Activated T-cell treated with anti-CD3 and anti-CD28 coated beads for 24 hours (primary cell): ENCODE measurements around the gene VASN.

Source experiments
- DNase-seq: peaks from one replicate; pipeline ENCODE4 v3.0.0-alpha.2; 2020; ENCODE audit warnings: low read depth

Gene VASN

DNA sequence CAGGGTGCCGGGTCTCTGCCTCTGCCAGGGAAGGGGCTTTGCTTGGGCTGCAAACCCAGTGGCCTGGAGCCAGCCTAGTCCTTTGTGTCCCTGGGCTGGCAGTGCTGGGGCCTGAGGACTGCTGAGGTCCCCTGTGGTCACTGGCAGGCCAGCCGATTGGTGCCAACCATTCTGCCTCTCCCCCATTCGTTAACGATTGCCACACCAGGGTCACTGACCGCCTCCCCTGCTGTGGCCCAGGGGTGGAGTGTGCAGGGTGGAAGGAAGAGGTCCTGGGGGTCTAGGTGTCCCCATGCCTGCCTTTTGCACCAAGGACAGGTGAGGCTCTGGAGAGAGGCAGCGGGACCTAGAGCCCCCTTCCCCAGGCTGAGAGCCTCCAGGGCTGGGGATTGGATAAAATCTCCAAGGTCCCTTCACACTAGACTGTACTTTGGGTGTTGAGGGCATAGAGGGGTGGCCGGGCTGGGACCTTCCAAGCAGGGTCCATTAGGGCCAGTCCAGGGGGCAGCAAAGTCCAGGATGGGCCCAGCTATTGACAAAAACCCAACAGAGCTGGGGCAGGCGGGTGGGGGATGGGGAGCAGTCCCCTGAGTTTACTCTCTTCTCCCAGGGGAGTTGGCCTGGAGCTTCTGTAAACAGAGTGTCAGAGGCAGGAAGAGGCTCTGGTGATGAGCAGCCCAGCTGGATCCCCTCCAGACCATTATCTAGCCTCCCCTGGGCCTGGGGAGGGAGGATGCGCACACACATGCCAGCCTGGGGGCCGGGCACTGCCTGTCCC, 1.1 kb downstream of the VASN start:
- no peak for DNase-seq

- no peak for DNase-seq
These were observed 1.8 kb downstream of the VASN start for GRCh38 chr16:4373356-4373908.

DNA sequence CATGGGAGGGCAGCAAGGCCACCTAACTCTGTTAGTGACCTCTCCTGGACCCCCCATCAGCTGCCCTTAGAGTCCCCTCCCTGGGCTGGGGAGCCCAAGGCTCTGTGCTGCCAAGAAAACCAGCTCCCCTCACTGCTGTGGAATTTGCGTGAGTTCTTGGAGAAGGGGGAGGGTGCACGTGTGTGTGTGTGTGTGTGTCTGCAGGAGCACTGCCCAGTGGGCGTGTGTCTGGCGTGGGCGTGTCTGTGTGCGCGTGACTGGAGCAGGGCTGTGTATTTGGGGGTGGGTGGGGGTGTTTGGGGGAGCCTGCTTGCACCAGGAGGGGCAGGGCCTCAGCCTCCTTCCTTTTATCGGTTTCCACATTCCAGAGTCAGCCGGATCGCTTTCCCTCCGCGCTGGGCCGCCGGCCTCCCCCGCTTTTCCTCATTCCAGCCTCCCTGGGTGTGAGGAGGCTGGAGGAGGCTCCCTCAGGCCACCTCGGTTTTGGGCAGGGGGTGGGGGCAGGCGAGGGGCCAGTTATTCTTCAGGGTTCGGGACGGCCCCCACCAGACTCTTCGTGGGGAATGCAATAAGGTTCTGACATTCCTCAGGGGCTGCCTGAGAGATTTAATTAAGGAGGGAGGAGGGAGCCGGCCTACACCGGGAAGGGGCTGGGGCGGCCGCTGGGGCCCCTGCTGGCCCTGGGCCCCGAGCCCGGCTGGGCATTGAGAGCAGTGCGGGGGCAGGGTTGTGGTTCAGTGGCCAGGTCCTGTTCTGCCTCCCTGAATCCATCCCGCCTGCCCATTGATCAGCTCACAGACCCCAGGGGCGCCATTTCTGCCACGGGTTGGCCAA, 2.5 kb downstream of the VASN start:
- no peak for DNase-seq

DNA sequence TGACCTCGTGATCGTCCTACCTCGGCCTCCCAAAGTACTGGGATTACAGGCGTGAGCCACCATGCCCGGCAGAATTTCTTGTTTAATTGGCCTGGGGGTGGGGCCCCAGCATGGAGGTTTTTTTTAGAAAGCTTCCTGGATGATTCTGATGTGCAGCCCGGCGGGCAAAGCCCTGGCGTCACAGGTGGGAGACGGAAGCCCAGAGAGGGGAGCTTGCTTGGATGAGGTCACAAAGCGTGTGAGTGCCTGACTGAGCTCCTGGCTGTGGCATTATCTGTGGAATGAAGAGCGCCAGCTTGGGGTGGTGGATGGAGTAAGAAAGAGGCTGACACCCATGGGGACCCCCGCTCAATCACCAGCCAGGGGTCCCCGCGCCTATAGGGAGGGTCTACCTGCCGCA, 4.1 kb downstream of the VASN start:
- DNase-seq = no peak

DNA sequence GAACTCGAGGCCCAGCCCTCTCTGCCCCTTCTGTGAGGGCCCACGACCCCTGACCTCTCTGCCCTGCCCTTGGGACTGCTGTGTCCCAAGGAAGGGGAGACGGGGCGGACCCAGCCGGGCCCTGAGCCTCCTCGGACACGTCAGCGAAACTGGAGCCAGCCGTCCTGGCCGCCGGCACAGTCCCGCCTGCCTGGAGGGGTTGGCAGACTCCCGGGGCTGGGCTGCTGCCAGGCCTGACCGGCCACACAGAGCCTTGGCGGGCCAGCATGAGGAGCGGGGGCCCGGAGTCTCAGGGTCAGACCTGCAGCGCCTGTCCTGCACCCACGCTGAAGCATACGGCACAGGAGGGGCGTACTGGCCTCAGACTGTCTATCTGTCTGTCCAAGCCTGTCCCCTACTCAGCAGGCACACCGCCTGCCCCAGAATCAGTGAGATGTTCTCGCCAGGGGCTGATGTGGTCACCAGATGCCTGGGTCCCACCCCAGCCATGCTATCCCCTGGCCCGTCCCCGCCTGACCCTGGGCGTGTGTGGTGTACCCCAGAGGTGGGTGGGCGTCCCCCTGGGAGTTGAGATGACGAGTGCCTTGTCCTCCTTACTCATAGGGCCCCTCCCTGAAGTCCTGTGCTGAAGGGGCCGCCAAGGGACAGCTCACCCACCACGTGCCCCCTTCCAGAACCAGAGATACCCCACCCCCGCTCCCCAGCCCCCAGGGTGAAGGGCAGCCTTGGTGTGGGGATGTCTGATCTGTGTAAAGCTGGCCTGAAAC, 4.7 kb downstream of the VASN start:
- no peak for DNase-seq

- no peak for DNase-seq
These were observed 5.4 kb downstream of the VASN start for GRCh38 chr16:4376893-4377572.

DNA sequence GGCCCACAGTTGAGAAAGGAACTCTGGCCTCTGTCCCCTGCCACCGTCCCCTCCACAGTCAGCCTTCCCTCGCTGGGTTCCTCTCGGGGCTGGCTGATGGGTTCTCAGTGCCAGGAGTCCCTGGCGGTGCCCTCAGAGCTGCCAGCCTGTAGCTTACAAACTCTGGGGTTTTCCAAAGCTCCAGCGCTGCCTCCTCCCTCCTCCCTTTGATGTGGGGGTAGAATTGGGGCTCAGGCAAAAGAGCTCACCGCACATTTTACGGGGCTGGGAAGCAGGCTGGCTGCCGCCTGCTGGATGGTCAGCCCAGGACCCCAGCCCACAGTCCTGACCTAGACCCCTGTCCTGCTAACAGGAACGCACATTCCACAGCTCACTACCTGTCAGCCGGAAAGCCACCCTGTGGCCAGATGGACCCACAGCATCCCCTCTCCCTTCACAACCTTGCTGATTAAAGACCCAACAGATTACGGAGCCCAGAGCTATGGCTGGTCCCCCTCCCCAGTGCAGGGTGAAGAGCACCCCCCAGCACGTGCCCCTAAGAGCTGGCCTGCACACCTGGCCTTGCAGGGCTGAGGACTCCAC, 6.0 kb downstream of the VASN start:
- DNase-seq = no peak

GRCh38 chr16:4378161-4378666, 6.6 kb downstream of the VASN start:
- DNase-seq = no peak

- DNase-seq = no peak
These were observed 7.5 kb downstream of the VASN start for GRCh38 chr16:4378999-4379690.

DNA sequence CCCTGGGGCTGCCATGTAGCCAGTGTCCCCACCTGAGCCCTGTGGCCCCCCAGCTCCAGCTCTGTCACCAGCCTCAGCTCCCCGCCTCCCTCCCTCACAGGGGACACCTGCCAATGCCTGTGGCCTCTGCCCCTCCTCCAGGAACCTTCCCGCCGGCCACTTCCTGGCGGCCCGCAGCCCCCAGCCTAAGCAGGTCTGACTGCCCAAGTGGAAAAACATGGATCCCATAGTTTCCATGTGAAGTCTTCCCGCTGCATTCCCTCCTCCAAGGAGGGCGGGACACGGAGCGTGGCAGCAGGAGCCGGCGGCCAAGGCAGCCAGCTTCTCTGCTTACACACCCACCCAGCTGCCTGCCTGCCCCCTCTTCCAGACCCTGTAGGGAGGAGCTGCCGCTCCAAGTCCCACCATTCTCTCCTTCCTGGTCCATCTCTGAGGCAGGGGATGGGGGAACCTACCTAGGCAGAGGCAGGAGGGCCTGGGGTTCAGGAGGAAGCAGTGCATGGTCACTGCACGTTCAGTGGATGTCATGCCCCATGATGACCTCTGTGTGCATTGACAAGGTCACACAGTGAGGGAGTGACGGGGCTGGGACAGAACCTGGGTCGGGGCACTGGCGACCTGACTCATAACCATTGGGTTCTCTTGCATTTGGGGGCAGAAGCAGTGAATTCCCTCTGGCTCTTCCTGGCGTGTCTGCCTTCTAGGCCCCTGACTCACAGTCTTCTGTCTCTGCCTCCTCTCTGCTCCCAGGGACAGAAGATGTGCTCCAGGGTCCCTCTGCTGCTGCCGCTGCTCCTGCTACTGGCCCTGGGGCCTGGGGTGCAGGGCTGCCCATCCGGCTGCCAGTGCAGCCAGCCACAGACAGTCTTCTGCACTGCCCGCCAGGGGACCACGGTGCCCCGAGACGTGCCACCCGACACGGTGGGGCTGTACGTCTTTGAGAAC, 8.7 kb downstream of the VASN start:
- no peak for DNase-seq

GRCh38 chr16:4381072-4381934, 9.7 kb downstream of the VASN start:
- DNase-seq = no peak

GRCh38 chr16:4381935-4382794, 10.5 kb downstream of the VASN start:
- DNase-seq = no peak

GRCh38 chr16:4382795-4383357, 11.2 kb downstream of the VASN start:
- DNase-seq = no peak

GRCh38 chr16:4383591-4384444, 12.2 kb downstream of the VASN start:
- DNase-seq = no peak

- DNase-seq = no peak
These were observed 12.9 kb downstream of the VASN start for GRCh38 chr16:4384509-4384942.
